ENCODE measurements around the gene ASB10.

GRCh38 chr7:151185762-151186639 is 1.0 kb downstream of the ASB10 start:
- TF ChIP-seq EP300 (IDR thresholded peaks at IDR 0.05; ENCODE audit: borderline replicate concordance in 1 of 2, low read depth in 1 of 2, low read length in 1 of 2), result no peak
- TF ChIP-seq USF1 (IDR thresholded peaks at IDR 0.05; ENCODE audit: borderline replicate concordance, low read depth), result no peak
- TF ChIP-seq CTCF (IDR thresholded peaks at IDR 0.05), result no peak
- no peak for TF ChIP-seq MAX (IDR thresholded peaks at IDR 0.05; ENCODE audit: low read depth)
- no peak for TF ChIP-seq JUND (IDR thresholded peaks at IDR 0.05)
- TF ChIP-seq GABPA (IDR thresholded peaks at IDR 0.05; ENCODE audit: low read depth), result no peak
- TF ChIP-seq TAF1 (IDR thresholded peaks at IDR 0.05; ENCODE audit: borderline replicate concordance, low read depth, low read length), result no peak
- TF ChIP-seq TEAD4 (IDR thresholded peaks at IDR 0.05; ENCODE audit: borderline replicate concordance, insufficient read depth), result no peak
- no peak for TF ChIP-seq RXRA (IDR thresholded peaks at IDR 0.05; ENCODE audit: borderline replicate concordance, low read depth)
- no peak for TF ChIP-seq RFX5 (IDR thresholded peaks at IDR 0.05; ENCODE audit: low read length)
- TF ChIP-seq POLR2AphosphoS5 (IDR thresholded peaks at IDR 0.05; ENCODE audit: low read depth, low read length), result no peak
- TF ChIP-seq EZH2phosphoT487 (IDR thresholded peaks at IDR 0.05; ENCODE audit: borderline replicate concordance, low read depth), result no peak
- TF ChIP-seq RAD21 (IDR thresholded peaks at IDR 0.05; ENCODE audit: low read length), result no peak
